B cell (primary cell): ENCODE measurements around the gene NES. TPM values are rescaled to one million over a fixed set of nuclear protein-coding genes. Genes with fewer than 3 reads are reported as not detected.

Experiments used
- ATAC-seq: fragments of 200-7000 bp; cut with Tn5 transposase; one replicate; pipeline ENCODE4 v1.10.0; 2021; ENCODE audit warnings: low read depth, mild to moderate bottlenecking, moderate number of reproducible peaks, moderate library complexity
- CTCF ChIA-PET: fragments of 350-600 bp; sonication (Branson Sonifier 250); formaldehyde crosslinking; loops from one replicate; lab custom pipeline; 2021; ENCODE audit warnings: antibody characterized with exemption, inconsistent platforms; lab: Charles Lee
- POLR2A ChIA-PET: fragments of 350-600 bp; sonication (Branson Sonifier 250); formaldehyde crosslinking; loops from one replicate; lab custom pipeline; 2021; ENCODE audit warnings: antibody characterized with exemption; lab: Charles Lee
- DNase-seq: peaks from one replicate; pipeline ENCODE4 v3.0.0; 2013
- H2AFZ ChIP-seq: 2 replicates; pipeline ENCODE4 v1.6.1; 2012; ENCODE audit warnings: mild to moderate bottlenecking, low read depth, low read length; ENCODE audit not compliant: insufficient read depth, poor library complexity, severe bottlenecking
- H3K27ac ChIP-seq, 2 donors: 1 replicate in 1 of 2; 2 replicates in 1 of 2; pipeline ENCODE4 v1.5.1; 2012 to 2013; ENCODE audit warnings: low read length in 2 of 2, mild to moderate bottlenecking in 2 of 2, moderate library complexity in 1 of 2
- H3K27me3 ChIP-seq, 4 experiments: fragments of 200-600 bp in 1 of 4; sonication (generic) in 1 of 4; replicated peaks in 1 of 4; 1 replicate in 2 of 4; 2 replicates in 2 of 4; pipeline versions ENCODE4 v1.6.1 to v1.7.0; 2013 to 2016; ENCODE audit warnings: low read length in 3 of 4, mild to moderate bottlenecking in 2 of 4, mixed read lengths in 1 of 4, moderate library complexity in 1 of 4; ENCODE audit not compliant: insufficient read depth in 4 of 4, control insufficient read depth in 3 of 4; ENCODE audit errors: control extremely low read depth in 1 of 4
- H3K36me3 ChIP-seq, 2 experiments: replicated peaks in 1 of 2; 1 replicate in 1 of 2; 2 replicates in 1 of 2; pipeline versions ENCODE4 v1.6.1 to v1.7.1; 2013; ENCODE audit warnings: low read length in 1 of 2; ENCODE audit not compliant: insufficient read depth in 2 of 2, control insufficient read depth in 1 of 2; ENCODE audit errors: control extremely low read depth in 1 of 2, extremely low read depth in 1 of 2
- H3K4me1 ChIP-seq, 2 donors: fragments of 200-600 bp in 1 of 2; sonication (generic) in 1 of 2; 1 replicate in 1 of 2; 2 replicates in 1 of 2; pipeline versions ENCODE4 v1.5.1 to v1.6.1; 2013 to 2017; ENCODE audit warnings: low read length in 2 of 2; ENCODE audit not compliant: control insufficient read depth in 2 of 2, insufficient read depth in 2 of 2
- H3K4me2 ChIP-seq: replicated peaks from 2 replicates; pipeline ENCODE3; 2012; ENCODE audit warnings: mild to moderate bottlenecking, low read depth, low read length; ENCODE audit not compliant: poor library complexity, severe bottlenecking
- H3K4me3 ChIP-seq, 5 experiments: fragments of 200-600 bp in 1 of 5; sonication (generic) in 1 of 5; 1 replicate in 3 of 5; 2 replicates in 2 of 5; pipeline versions ENCODE4 v1.5.1 to v1.7.0; 2011 to 2016; ENCODE audit warnings: low read length in 4 of 5, mild to moderate bottlenecking in 4 of 5, low read depth in 2 of 5, control low read depth in 1 of 5, moderate library complexity in 1 of 5; ENCODE audit not compliant: insufficient read depth in 1 of 5; ENCODE audit errors: control extremely low read depth in 1 of 5, extremely low read depth in 1 of 5
- H3K79me2 ChIP-seq: fragments of 200-600 bp; sonication (generic); one replicate; pipeline ENCODE4 v1.6.0; 2016; ENCODE audit warnings: low read length; ENCODE audit not compliant: control insufficient read depth, insufficient read depth
- H3K9ac ChIP-seq: fragments of 200-600 bp; sonication (generic); 2 replicates; pipeline ENCODE4 v1.6.1; 2017; ENCODE audit warnings: mild to moderate bottlenecking, low read length, moderate library complexity
- H3K9me3 ChIP-seq, 3 donors: one replicate each; pipeline versions ENCODE4 v1.6.1 to v1.7.1; 2013; ENCODE audit warnings: low read length in 2 of 3; ENCODE audit not compliant: control insufficient read depth in 2 of 3, insufficient read depth in 1 of 3; ENCODE audit errors: control extremely low read depth in 1 of 3
- H4K20me1 ChIP-seq: 2 replicates; pipeline ENCODE4 v1.6.0; 2012; ENCODE audit warnings: mild to moderate bottlenecking, low read length; ENCODE audit not compliant: insufficient read depth, control insufficient read depth, poor library complexity, severe bottlenecking
- H3K27ac Mint-ChIP-seq: one replicate; pipeline ENCODE4 v1.8.0; 2021; ENCODE audit warnings: mixed read lengths
- H3K27me3 Mint-ChIP-seq: one replicate; pipeline ENCODE4 v1.8.0; 2021; ENCODE audit warnings: mixed read lengths
- H3K4me1 Mint-ChIP-seq: one replicate; pipeline ENCODE4 v1.8.0; 2021; ENCODE audit warnings: mixed read lengths
- H3K4me3 Mint-ChIP-seq: one replicate; pipeline ENCODE4 v1.8.0; 2021; ENCODE audit warnings: mixed read lengths
- H3K9me3 Mint-ChIP-seq: one replicate; pipeline ENCODE4 v1.8.0; 2022; ENCODE audit warnings: mixed read lengths; ENCODE audit not compliant: insufficient read depth
- CTCF ChIP-seq: fragments of 200-600 bp; IDR thresholded peaks from one replicate; pipeline ENCODE4 v1.8.0; 2022; ENCODE audit warnings: antibody characterized with exemption, mild to moderate bottlenecking
- EZH2 ChIP-seq: IDR thresholded peaks from 2 replicates; pipeline ENCODE4 v1.6.1; 2012; ENCODE audit warnings: borderline replicate concordance, low read depth, mild to moderate bottlenecking, moderate library complexity, low read length; ENCODE audit not compliant: insufficient read depth, poor library complexity, severe bottlenecking
- WGBS: methylation state at CpG from one replicate; pipeline ENCODE4 v1.1.5; 2013; ENCODE audit warnings: missing lambda C conversion rate; ENCODE audit not compliant: insufficient coverage; 5-methylcytosine and 5-hydroxymethylcytosine counted together
- intact Hi-C: fragments of 100-400 bp; cut with micrococcal nuclease; formaldehyde crosslinking; loops from one replicate; pipeline ENCODE4 v1.10.0; 2022
- polyA plus RNA-seq: library from polyadenylated mRNA; depleted of rRNA; stranded (reverse); fragments of >200 nt; gene quantifications from 2 replicates; pipeline ENCODE4 v1.2.3, GENCODE V29; 2012
- total RNA-seq, 2 donors: library from RNA; stranded (reverse); fragments of 120-200 nt in 1 of 2; gene quantifications; 1 replicate in 1 of 2; 2 replicates in 1 of 2; pipeline versions ENCODE4 v1.2.3 to v1.2.4, GENCODE V29; 2013 to 2022

Gene NES
- total and polyA plus RNA-seq, 2 donors (not counting 1 experiment from before 2014, with no cell fraction given) = 0.05 TPM; not detected in 1

- Mint-ChIP-seq H3K4me1 (peaks cover 16% of the 10 kb centered on the region), H3K27me3 (peaks cover 59% of the 10 kb centered on the region), H3K27ac (no peak overlapping the region), H3K9me3 (no peaks in the 10 kb centered on the region), H3K4me3 (no peak overlapping the region)
- no peak overlapping the region for H3K9ac ChIP-seq
- WGBS = 41% methylated on average over 15 of the region's 16 CpGs
- peaks cover 11 to 21% of the 10 kb centered on the region in 2 donors for H3K4me1 ChIP-seq
- H3K9me3 ChIP-seq = peaks cover 0 to 3% (median 0%) of the 10 kb centered on the region in 3 donors
- H3K4me3 ChIP-seq = no peak overlapping the region
- no peak overlapping the region for H2AFZ ChIP-seq
- peaks cover 0 to 75% (median 35%) of the 10 kb centered on the region in 4 experiments for H3K27me3 ChIP-seq
- DNase-seq = no peak
- H3K27ac ChIP-seq = no peak overlapping the region
- CTCF ChIA-PET = interaction anchor here (4.4 to 7.0 kb wide), 4 partner anchors 13 to 198 kb away, joined by 80 to 245 read pairs (median 92); partner anchors contain the start of genes CRABP2, ISG20L2, METTL25B and NTRK1
- H3K36me3 ChIP-seq = no peaks in the 10 kb centered on the region
- intact Hi-C loops = no loop called here
- POLR2A ChIA-PET = no interaction called here
- no peak for TF ChIP-seq CTCF
- no peak for TF ChIP-seq EZH2
- no peak overlapping the region for H3K4me2 ChIP-seq
- ATAC-seq = no peak
- H4K20me1 ChIP-seq = no peaks in the 10 kb centered on the region
- H3K79me2 ChIP-seq = no peaks in the 10 kb centered on the region
These were observed 16.0 kb upstream of the NES start for GRCh38 chr1:156692925-156693847.
